Activated naive CD4-positive, alpha-beta T cell treated with anti-CD3 and anti-CD28 coated beads, Interleukin-2, amount 10 ng/mL, durations not matched to agents 5 hours and 36 hours (primary cell): Measurements from ENCODE around the gene AAK1. TPM values are rescaled to one million over a fixed set of nuclear protein-coding genes. Genes with fewer than 3 reads are reported as not detected.

Experiments
- total RNA-seq, 2 experiments: library from RNA; stranded (reverse); gene quantifications; one replicate each; pipeline ENCODE4 v1.2.3, GENCODE V29; 2021

Gene AAK1
- total RNA-seq = 100 to 1,000 TPM; 112 to 119 TPM

DNA sequence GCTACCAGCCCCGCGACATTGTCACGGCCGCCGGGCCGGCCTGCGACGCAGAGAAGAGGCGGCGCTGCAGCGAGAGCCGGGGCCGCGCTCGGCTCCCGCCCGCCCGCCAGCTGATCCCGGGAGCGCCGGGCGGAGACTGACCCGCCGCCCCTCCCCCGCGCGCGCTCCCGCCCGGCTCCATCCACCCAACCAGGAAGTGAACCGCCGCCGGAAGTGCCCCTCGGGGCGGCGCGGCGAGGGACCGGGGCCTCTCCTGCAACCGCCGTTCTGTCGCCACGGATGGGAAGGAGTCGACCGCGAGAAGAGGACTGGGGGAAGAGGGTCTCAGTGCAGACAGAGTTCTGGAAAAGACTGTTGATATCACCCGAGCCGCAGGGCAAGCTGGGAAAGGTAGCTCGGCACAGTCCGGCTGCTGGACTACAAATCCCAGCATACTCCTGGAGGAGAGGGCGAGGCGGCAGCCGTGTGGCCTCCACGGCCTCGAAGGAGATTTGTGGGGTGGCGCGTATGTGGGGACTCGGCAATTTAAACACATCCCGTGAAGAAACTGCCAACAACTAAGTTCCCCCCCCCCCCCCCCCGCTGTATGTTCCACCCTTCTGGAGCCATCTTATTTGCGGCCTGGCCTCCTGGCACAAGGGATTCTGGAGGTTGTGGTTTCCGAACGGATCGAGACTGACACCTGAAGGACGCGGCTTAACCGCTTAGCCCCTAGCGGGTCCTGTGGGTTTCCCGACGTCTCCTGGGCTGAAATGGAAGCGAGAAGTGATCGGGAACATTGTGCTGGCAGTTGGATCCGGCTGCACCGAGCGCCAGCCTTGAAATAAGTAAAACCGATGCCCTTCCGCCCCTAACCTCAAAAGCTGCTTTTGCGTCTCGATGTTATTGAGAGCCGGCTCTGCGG, at the start of gene AAK1:
AAK1 (minus strand) TSS at position 138 of the 904 bp plus-strand sequence. CDS start 699 bp downstream, outside the sequence.

DNA sequence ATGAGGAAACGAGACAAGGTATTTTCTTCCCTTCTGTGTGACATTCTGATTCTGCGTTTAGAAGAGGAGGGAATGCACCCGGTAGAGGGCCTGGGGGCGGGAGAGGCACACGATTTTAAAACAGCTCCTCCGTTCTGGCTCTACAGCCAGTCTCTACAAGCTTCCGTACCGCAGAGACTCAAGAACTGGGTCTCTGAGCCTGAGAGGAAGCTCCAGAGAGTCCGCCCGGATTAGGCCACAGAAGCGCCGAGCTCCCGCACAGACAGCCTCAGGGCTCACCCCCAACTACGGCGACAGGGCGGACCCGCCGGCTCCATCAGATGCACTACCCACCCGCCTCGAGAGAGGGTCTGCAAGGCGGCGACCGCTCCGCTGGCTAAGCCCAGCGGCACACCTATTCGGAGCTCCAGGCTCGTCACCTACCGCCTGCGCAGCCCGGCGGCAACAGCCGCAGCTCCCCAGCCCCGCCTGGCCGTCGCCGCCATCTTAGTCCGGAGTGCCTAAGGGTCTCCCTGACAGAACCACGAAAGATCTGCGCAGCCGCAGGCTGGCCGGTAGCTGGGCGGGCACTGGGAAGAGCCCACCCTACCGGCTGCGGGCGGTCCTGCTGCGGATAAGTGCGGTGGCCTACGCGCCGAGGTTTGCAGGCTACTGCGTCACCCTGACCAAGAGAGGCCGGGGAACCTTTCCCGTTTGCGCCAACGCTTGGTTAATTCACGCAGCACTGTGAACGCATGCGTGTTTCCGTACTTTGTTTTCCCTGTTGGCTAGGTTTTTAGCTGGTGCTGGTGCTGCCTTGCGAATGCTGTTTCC, 206.4 kb downstream of the AAK1 start, which contains the start of gene NFU1:
NFU1 (minus strand) TSS at position 498 of the 813 bp plus-strand sequence; CDS start at position 485, 13 bp downstream.

Other genes with a start within 250 kb of the AAK1 start
- 10 to 100 TPM; 24.8 to 26.6 TPM for gene NFU1, start 206.3 kb downstream of the AAK1 start, total RNA-seq
- 10 to 100 TPM; 57.4 to 65.3 TPM for gene ANXA4, start 98.4 kb upstream of the AAK1 start, total RNA-seq
- gene GMCL1, start 185.9 kb upstream of the AAK1 start, total RNA-seq = 10 to 100 TPM; 26.7 to 27.5 TPM